GM12878 (cell line): Measurements from ENCODE around the gene MPRIP.

Experiments used
- GABPA ChIP-seq: IDR thresholded peaks from 2 replicates; pipeline ENCODE4 v1.6.1; 2014; ENCODE audit warnings: antibody characterized with exemption, low read depth, mild to moderate bottlenecking, inconsistent platforms
- USF2 ChIP-seq: IDR thresholded peaks from 2 replicates; pipeline ENCODE4 v1.6.1; 2011; ENCODE audit warnings: low read depth, low read length, improper control_type of control experiment, borderline replicate concordance
- TF ChIP-seq, protein P1 (sequence below): fragments of 450-650 bp; IDR thresholded peaks from 2 replicates; pipeline ENCODE4 v1.6.1; 2017; ENCODE audit warnings: antibody characterized with exemption, mild to moderate bottlenecking, moderate library complexity

GRCh38 chr17:17171186-17171585 is 128.9 kb downstream of the MPRIP start:
- TF ChIP-seq USF2 (no peak), GABPA (no peak)
- TF ChIP-seq, protein P1, sequence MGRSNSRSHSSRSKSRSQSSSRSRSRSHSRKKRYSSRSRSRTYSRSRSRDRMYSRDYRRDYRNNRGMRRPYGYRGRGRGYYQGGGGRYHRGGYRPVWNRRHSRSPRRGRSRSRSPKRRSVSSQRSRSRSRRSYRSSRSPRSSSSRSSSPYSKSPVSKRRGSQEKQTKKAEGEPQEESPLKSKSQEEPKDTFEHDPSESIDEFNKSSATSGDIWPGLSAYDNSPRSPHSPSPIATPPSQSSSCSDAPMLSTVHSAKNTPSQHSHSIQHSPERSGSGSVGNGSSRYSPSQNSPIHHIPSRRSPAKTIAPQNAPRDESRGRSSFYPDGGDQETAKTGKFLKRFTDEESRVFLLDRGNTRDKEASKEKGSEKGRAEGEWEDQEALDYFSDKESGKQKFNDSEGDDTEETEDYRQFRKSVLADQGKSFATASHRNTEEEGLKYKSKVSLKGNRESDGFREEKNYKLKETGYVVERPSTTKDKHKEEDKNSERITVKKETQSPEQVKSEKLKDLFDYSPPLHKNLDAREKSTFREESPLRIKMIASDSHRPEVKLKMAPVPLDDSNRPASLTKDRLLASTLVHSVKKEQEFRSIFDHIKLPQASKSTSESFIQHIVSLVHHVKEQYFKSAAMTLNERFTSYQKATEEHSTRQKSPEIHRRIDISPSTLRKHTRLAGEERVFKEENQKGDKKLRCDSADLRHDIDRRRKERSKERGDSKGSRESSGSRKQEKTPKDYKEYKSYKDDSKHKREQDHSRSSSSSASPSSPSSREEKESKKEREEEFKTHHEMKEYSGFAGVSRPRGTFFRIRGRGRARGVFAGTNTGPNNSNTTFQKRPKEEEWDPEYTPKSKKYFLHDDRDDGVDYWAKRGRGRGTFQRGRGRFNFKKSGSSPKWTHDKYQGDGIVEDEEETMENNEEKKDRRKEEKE, result no peak
